Activated B cell treated with CpG ODN at 0.5 μM for 24 hours (primary cell): ENCODE results near the gene SELENBP1. TPM values are rescaled to one million over a fixed set of nuclear protein-coding genes. Genes with fewer than 3 reads are reported as not detected.
A peak's percentile ranks its signal among the peaks of the same experiment; 100 is the strongest.

Experiments
- ATAC-seq: fragments of 200-7000 bp; cut with Tn5 transposase; one replicate; pipeline ENCODE4 v1.10.0; 2021; ENCODE audit warnings: low read depth, mild to moderate bottlenecking, moderate library complexity
- CTCF ChIA-PET: fragments of 350-600 bp; sonication (Branson Sonifier 250); formaldehyde crosslinking; loops from one replicate; lab custom pipeline; 2021; ENCODE audit warnings: antibody characterized with exemption; lab: Charles Lee
- POLR2A ChIA-PET: fragments of 350-600 bp; sonication (Branson Sonifier 250); formaldehyde crosslinking; loops from one replicate; lab custom pipeline; 2021; ENCODE audit warnings: antibody characterized with exemption; lab: Charles Lee
- DNase-seq: peaks from one replicate; pipeline ENCODE4 v3.0.0; 2022
- H3K27ac Mint-ChIP-seq: one replicate; pipeline ENCODE4 v1.8.0; 2020; ENCODE audit warnings: mixed read lengths
- H3K27me3 Mint-ChIP-seq: one replicate; pipeline ENCODE4 v1.8.0; 2021; ENCODE audit warnings: mixed read lengths
- H3K36me3 Mint-ChIP-seq: one replicate; pipeline ENCODE4 v1.8.0; 2021; ENCODE audit warnings: low read depth, mixed read lengths
- H3K4me1 Mint-ChIP-seq: one replicate; pipeline ENCODE4 v1.8.0; 2021; ENCODE audit warnings: mixed read lengths
- H3K4me3 Mint-ChIP-seq: one replicate; pipeline ENCODE4 v1.8.0; 2020; ENCODE audit warnings: mild to moderate bottlenecking, mixed read lengths
- H3K9me3 Mint-ChIP-seq: one replicate; pipeline ENCODE4 v1.8.0; 2020; ENCODE audit warnings: mixed read lengths
- CTCF ChIP-seq: fragments of 200-600 bp; IDR thresholded peaks from one replicate; pipeline ENCODE4 v1.8.0; 2022; ENCODE audit warnings: antibody characterized with exemption, mild to moderate bottlenecking
- intact Hi-C: fragments of 100-400 bp; cut with micrococcal nuclease; formaldehyde crosslinking; loops from one replicate; pipeline ENCODE4 v1.15.1; 2024
- total RNA-seq: library from RNA; stranded (reverse); gene quantifications from 2 replicates; pipeline ENCODE4 v1.2.3, GENCODE V29; 2022

The SELENBP1 gene
- total RNA-seq, 1 donor from 2014 or later = not detected

GRCh38 chr1:151347523-151348246, 24.8 kb downstream of the SELENBP1 start:
- Mint-ChIP-seq H3K27me3 (no peaks in the 10 kb centered on the region), H3K4me1 (peaks cover 55% of the 10 kb centered on the region), H3K4me3 (peak overlapping the region; percentile 98), H3K9me3 (peaks cover 4% of the 10 kb centered on the region), H3K36me3 (peaks cover 45% of the 10 kb centered on the region), H3K27ac (peak overlapping the region; percentile 100)
- intact Hi-C loops = loop anchor here (1.0 to 10.0 kb wide), 9 partner anchors 20 to 1025 kb away; partner anchors contain the start of genes ENSA, PI4KB, PIP5K1A and POGZ
- no peak for TF ChIP-seq CTCF
- ChIA-PET POLR2A (interaction anchor here (0.5 to 5.5 kb wide), 18 partner anchors 9 to 248 kb away, joined by 3 to 61 read pairs (median 4); partner anchors contain the start of genes PI4KB, PSMB4 and PSMD4), CTCF (no interaction called here)
- no peak for ATAC-seq
- DNase-seq = no peak

- Mint-ChIP-seq H3K4me1 (peaks cover 55% of the 10 kb centered on the region), H3K9me3 (peaks cover 1% of the 10 kb centered on the region), H3K27me3 (no peaks in the 10 kb centered on the region), H3K27ac (peak within 1 kb of the TSS; percentile 100), H3K4me3 (peak within 1 kb of the TSS; percentile 98), H3K36me3 (peaks cover 52% of the 10 kb centered on the region)
- no peak for TF ChIP-seq CTCF
- DNase-seq = peak; percentile 77
- CTCF ChIA-PET = no interaction called here
- ATAC-seq = peak; percentile 91
- POLR2A ChIA-PET = interaction anchor here (0.6 to 5.5 kb wide), 18 partner anchors 9 to 247 kb away, joined by 3 to 61 read pairs (median 4); partner anchors contain the start of genes PI4KB, PSMB4, PSMD4 and VPS72
- intact Hi-C loops = loop anchor here (1.0 to 10.0 kb wide), 9 partner anchors 20 to 1025 kb away; partner anchors contain the start of genes ENSA, PI4KB, PIP5K1A and POGZ
Measured at GRCh38 chr1:151346769-151347522, 25.6 kb downstream of the SELENBP1 start, which contains the start of gene RFX5. RFX5 (minus strand) TSS chr1:151347252; CDS start chr1:151346320, 932 bp downstream.

DNA sequence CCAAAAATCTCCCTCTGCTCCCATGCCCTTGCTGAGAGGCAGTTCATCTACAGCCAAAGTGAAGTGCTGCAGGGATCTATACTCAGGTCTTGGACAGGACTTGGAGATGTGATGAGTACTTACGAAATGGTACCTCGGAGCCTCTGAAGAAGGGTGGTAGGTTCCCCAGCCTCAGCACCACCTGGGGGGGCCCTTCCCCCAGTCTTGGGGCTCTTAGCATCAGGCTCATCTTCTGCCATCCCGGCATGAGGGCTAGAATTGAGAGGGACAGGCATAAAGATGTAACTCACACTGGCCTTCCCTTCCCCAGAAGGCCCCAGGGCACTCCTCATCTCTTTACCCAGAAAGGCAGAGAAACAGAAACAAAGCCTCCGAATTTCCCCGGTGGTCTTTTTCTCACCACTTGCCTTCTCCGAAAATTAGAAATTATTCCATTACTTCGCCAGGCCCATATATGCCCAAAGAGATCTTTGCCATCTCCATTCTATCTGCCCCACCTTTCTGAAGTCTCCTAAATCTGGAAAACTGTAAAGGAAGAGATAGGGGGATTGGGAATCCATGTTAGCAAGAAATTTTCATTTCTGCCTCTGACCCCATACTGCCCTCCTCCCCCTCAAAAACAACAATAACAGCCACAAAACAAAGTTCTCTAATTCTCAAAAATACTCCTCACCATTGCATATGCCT, 26.3 kb downstream of the SELENBP1 start:
- ChIA-PET CTCF (no interaction called here), POLR2A (interaction anchor here (0.6 to 5.5 kb wide), 13 partner anchors 11 to 157 kb away, joined by 3 to 61 read pairs (median 4); partner anchors contain the start of genes PI4KB, PSMB4, PSMD4 and VPS72)
- H3K4me3 Mint-ChIP-seq = peak overlapping the region; percentile 98
- ATAC-seq (no peak), DNase-seq (no peak)
- peak overlapping the region; percentile 100 for H3K27ac Mint-ChIP-seq
- H3K9me3 Mint-ChIP-seq = no peaks in the 10 kb centered on the region
- no peaks in the 10 kb centered on the region for H3K27me3 Mint-ChIP-seq
- no peak for TF ChIP-seq CTCF
- intact Hi-C loops = loop anchor here (2.0 to 10.0 kb wide), 6 partner anchors 91 to 1024 kb away; partner anchors contain the start of genes ENSA, PIP5K1A, POGZ and PRPF3
- peaks cover 59% of the 10 kb centered on the region for H3K4me1 Mint-ChIP-seq
- H3K36me3 Mint-ChIP-seq = peaks cover 58% of the 10 kb centered on the region

DNA sequence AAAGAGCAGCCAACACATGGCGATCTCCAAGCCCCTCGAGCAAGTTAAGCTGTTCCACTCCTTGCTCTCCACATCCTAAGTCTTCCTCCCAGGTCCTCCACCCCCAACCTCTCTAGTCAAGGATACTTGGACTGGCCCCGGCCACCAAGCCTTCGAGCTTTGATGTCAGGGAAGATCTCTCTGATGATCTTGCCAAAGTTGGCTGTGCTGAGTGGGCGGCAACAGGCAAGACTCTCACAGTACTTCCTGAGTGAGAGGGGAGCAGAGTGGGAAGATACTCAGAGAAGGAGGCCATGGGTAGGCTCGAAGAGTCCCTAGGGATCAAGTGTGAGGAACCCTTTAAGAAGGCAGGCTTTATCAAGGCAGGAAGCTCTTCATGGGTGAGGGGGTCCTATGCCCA, 28.2 kb downstream of the SELENBP1 start:
- intact Hi-C loops = loop anchor here (10.0 kb wide), 2 partner anchors 89 to 719 kb away; partner anchors contain the start of genes ENSA and PSMD4
- CTCF ChIA-PET = interaction anchor here (1.0 to 1.7 kb wide), 2 partner anchors 18 to 43 kb away, joined by 3 to 5 read pairs; no protein-coding TSS in a partner anchor
- H3K4me3 Mint-ChIP-seq = peak overlapping the region; percentile 48
- H3K36me3 Mint-ChIP-seq = peaks cover 70% of the 10 kb centered on the region
- no peak for TF ChIP-seq CTCF
- no peaks in the 10 kb centered on the region for H3K27me3 Mint-ChIP-seq
- H3K9me3 Mint-ChIP-seq = no peaks in the 10 kb centered on the region
- POLR2A ChIA-PET = interaction anchor here (0.6 to 2.6 kb wide), 6 partner anchors 10 to 62 kb away, joined by 3 to 26 read pairs (median 4); partner anchors contain the start of genes PI4KB, PSMB4 and ZNF687
- peak overlapping the region; percentile 100 for H3K27ac Mint-ChIP-seq
- peaks cover 70% of the 10 kb centered on the region for H3K4me1 Mint-ChIP-seq
- ATAC-seq = no peak
- DNase-seq = no peak
